ENCODE results near the gene HIRA. TPM values are rescaled to one million over a fixed set of nuclear protein-coding genes. Genes with fewer than 3 reads are reported as not detected.

HIRA gene
- total RNA-seq, 1 donor from 2014 or later = 38.2 TPM

- H3K9me3 Mint-ChIP-seq = peaks cover 5% of the 10 kb centered on the region
- DNase-seq (ENCODE audit: low spot score in 2 of 2, unreplicated experiment in 2 of 2) = no peak
- H3K27ac Mint-ChIP-seq = no peak overlapping the region
- no peak overlapping the region for H3K4me3 Mint-ChIP-seq
- H3K4me1 Mint-ChIP-seq = peaks cover 29% of the 10 kb centered on the region
- no peaks in the 10 kb centered on the region for H3K27me3 Mint-ChIP-seq (ENCODE audit: low read depth)
- no peak for TF ChIP-seq CTCF (IDR thresholded peaks at IDR 0.05; ENCODE audit: unreplicated experiment)
- peaks cover 10% of the 10 kb centered on the region for H3K36me3 Mint-ChIP-seq
These were observed 20.4 kb downstream of the HIRA start for GRCh38 chr22:19410941-19411689.

- Mint-ChIP-seq H3K27ac (peak overlapping the region; percentile 61), H3K9me3 (no peaks in the 10 kb centered on the region), H3K4me3 (no peak overlapping the region), H3K4me1 (peaks cover 25% of the 10 kb centered on the region), H3K27me3 (ENCODE audit: low read depth) (no peaks in the 10 kb centered on the region), H3K36me3 (peaks cover 10% of the 10 kb centered on the region)
- no peak for TF ChIP-seq CTCF (IDR thresholded peaks at IDR 0.05; ENCODE audit: unreplicated experiment)
- peak; percentile 38 to 72 for DNase-seq (ENCODE audit: low spot score in 2 of 2, unreplicated experiment in 2 of 2)
These were observed 23.6 kb downstream of the HIRA start for GRCh38 chr22:19407649-19408606.

GRCh38 chr22:19406846-19407245 is 24.7 kb downstream of the HIRA start:
- peaks cover 13% of the 10 kb centered on the region for H3K36me3 Mint-ChIP-seq
- H3K4me3 Mint-ChIP-seq = no peak overlapping the region
- no peaks in the 10 kb centered on the region for H3K27me3 Mint-ChIP-seq (ENCODE audit: low read depth)
- peaks cover 25% of the 10 kb centered on the region for H3K4me1 Mint-ChIP-seq
- TF ChIP-seq CTCF (IDR thresholded peaks at IDR 0.05; ENCODE audit: unreplicated experiment) = no peak
- H3K9me3 Mint-ChIP-seq = no peaks in the 10 kb centered on the region
- no peak overlapping the region for H3K27ac Mint-ChIP-seq
- DNase-seq (ENCODE audit: low spot score in 2 of 2, unreplicated experiment in 2 of 2) = no peak

GRCh38 chr22:19406281-19406811 is 25.2 kb downstream of the HIRA start:
- H3K36me3 Mint-ChIP-seq = peaks cover 13% of the 10 kb centered on the region
- no peak for TF ChIP-seq CTCF (IDR thresholded peaks at IDR 0.05; ENCODE audit: unreplicated experiment)
- no peak overlapping the region for H3K4me3 Mint-ChIP-seq
- H3K4me1 Mint-ChIP-seq = peaks cover 25% of the 10 kb centered on the region
- no peaks in the 10 kb centered on the region for H3K9me3 Mint-ChIP-seq
- no peaks in the 10 kb centered on the region for H3K27me3 Mint-ChIP-seq (ENCODE audit: low read depth)
- no peak for DNase-seq (ENCODE audit: low spot score in 2 of 2, unreplicated experiment in 2 of 2)
- peak overlapping the region; percentile 9 for H3K27ac Mint-ChIP-seq

GRCh38 chr22:19405652-19406051 is 25.9 kb downstream of the HIRA start:
- no peaks in the 10 kb centered on the region for H3K9me3 Mint-ChIP-seq
- TF ChIP-seq CTCF (IDR thresholded peaks at IDR 0.05; ENCODE audit: unreplicated experiment) = no peak
- no peak overlapping the region for H3K27ac Mint-ChIP-seq
- H3K27me3 Mint-ChIP-seq (ENCODE audit: low read depth) = no peaks in the 10 kb centered on the region
- DNase-seq (ENCODE audit: low spot score in 2 of 2, unreplicated experiment in 2 of 2) = no peak
- H3K4me1 Mint-ChIP-seq = peaks cover 25% of the 10 kb centered on the region
- no peak overlapping the region for H3K4me3 Mint-ChIP-seq
- H3K36me3 Mint-ChIP-seq = peaks cover 13% of the 10 kb centered on the region
